Measurements from ENCODE around the gene PLXNB3. TPM values are rescaled to one million over a fixed set of nuclear protein-coding genes. Genes with fewer than 3 reads are reported as not detected.

Gene PLXNB3
- polyA plus RNA-seq, 4 donors, result 0.76 to 2.1 (median 1.5) TPM

DNA sequence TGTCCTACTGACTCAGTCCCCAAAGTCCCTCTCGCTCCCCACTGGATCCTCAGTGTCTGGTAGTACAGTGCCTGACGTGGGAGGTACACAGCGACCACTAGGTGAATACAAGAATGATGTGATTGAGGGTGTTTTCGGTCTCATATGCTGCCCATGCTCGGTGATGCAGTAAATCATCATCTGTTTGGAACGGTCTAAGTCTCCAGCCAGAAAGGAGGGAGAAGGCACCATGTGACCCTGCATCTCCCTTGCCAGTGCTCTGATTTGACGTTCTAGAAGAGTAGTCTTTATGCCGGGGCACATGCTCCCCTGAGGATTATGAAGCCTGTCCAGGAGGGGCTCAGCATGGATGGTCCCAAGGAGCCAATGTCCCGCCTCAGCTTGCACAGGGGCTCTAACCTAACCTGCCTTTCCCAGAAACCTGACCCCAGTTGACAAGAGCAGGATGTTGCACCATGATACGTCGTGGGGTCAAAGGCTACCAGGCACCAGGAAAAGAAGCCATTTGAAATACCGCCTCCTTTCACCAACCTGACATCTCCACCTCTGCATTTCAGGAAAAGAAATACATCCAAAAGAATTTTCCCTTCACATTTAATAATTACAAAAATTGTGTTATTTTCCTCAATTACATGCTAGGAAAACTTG is 13.8 kb upstream of the PLXNB3 start:
- DNase-seq (ENCODE audit: low read depth in 4 of 4, low spot score in 3 of 4), result no peak

DNA sequence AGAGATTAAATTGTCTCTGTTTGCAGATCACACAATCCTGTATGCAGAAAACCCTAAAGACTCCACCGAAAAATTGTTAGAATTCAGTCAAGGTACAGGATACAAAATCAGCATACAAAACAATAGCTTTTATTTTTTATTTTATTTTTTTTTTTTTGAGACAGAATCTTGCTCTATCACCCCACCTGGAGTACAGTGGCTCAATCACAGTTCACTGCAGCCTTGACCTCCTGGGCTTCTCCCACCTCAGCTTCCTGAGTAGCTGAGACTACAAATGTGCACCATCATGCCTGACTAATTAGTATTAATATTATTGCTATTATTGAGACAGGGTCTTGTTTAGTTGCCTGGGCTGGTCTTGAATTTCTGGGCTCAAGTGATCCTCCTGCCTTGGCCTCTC is 8.9 kb upstream of the PLXNB3 start:
- DNase-seq (ENCODE audit: low read depth in 4 of 4, low spot score in 3 of 4), result no peak

DNA sequence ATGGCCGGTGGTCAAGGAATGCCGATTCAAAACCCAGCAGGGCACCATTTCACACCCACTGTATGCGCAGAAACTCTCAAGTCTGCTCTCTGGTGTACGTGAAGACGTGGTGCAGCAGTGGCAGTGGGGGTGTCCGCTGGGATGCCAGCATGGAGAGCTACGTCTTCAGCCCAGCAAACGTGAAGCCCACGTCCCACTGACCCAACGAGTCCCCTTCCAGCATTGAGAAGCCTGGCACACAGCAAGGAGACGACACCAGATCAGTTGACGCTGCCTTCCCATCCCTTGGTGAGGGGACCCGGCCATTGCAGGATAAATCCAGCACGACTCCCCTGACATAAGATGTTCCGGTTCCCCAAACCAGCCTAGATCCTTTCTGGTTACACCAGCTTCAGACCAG is 2.2 kb upstream of the PLXNB3 start:
- no peak for DNase-seq (ENCODE audit: low read depth in 4 of 4, low spot score in 3 of 4)

GRCh38 chrX:153762626-153763173 is 1.3 kb upstream of the PLXNB3 start:
- DNase-seq (ENCODE audit: low read depth in 4 of 4, low spot score in 3 of 4), result no peak

DNA sequence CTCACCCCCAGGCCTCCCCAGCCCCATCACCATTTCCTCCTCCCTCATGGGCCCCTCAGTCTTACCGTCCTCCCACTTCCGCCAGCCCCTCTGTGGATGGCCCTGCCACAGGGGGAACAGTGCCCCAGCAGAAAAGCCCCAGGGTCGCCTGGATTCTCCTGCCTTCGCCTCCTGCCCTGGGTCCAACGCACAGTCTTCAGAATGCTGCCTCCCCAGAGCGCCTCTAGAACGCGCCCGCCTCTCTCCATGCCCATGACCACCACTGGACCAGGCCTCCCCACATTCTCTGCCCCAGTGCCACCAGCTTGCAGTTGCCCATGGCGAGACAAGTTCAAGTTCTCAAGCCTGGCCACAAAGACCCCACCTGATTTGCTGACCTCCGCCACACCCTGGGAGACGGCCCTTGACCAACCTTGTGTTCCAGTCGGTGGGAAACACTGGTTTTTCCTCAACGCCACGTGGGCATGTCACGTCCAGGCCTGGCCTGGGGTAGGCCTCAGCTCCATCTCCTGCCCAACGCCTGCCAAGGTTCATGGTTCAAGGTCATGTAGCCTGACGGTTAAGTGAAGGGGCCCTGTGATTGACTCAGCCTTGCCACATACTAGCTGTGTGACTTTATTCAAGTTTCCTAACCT is 634 bp upstream of the PLXNB3 start:
- DNase-seq (ENCODE audit: low read depth in 4 of 4, low spot score in 3 of 4), result no peak

- no peak for DNase-seq (ENCODE audit: low read depth in 4 of 4, low spot score in 3 of 4)
These were observed 713 bp downstream of the PLXNB3 start for GRCh38 chrX:153764786-153765137.

DNA sequence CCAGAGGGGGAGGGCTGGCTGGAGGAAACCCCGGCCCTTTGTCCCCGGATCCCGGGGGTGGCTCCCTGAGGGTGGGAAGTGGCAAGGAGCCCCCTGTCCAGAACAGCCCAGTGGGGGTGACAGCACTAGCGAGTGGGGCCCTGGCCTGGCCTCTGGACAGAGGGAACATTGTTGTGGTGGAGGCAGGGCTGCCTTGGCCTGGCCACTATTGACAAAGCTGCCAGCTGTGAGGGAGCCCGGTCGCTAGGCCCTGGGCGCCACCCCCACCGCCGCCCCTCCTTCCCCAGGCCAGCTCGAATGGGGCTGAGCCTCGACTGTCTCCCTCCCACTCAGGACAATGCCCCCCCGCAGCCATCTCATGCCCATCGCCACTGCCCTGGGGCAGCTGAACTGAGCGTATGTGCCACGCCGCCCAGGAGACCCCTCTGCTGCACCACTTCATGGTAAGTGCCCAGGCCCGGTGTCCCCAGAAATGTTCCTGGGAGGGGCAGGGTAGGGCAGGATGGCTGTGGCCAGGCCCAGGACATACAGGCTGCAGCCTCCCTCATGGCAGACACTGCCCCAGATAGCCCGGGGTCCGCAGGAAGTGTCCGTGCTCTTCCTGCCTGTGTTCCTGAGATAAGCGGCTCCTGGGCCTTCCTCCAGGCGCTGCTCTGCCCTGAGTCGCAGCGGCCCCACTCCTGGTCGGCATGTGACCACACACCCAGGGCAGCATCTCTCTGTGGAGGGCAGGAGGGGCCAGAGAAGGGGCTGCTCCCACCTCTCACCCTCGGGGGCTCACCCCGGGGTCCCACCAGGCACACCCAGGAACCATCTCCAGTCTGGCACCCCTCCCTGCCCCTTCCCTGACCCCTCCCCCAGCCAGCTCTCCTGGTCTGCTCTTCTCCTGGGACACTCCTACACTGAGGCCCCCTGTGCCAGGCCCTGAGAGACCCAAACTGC is 1.4 kb downstream of the PLXNB3 start:
- no peak for DNase-seq (ENCODE audit: low read depth in 4 of 4, low spot score in 3 of 4)

GRCh38 chrX:153766098-153766817 is 2.2 kb downstream of the PLXNB3 start:
- DNase-seq (ENCODE audit: low read depth in 4 of 4, low spot score in 3 of 4), result no peak

- no peak for DNase-seq (ENCODE audit: low read depth in 4 of 4, low spot score in 3 of 4)
These were observed 3.0 kb downstream of the PLXNB3 start for GRCh38 chrX:153766871-153767673.

- DNase-seq (ENCODE audit: low read depth in 4 of 4, low spot score in 3 of 4), result no peak
These were observed 3.6 kb downstream of the PLXNB3 start for GRCh38 chrX:153767674-153768055.

- DNase-seq (ENCODE audit: low read depth in 4 of 4, low spot score in 3 of 4), result no peak
These were observed 4.5 kb downstream of the PLXNB3 start for GRCh38 chrX:153768311-153769157.

DNA sequence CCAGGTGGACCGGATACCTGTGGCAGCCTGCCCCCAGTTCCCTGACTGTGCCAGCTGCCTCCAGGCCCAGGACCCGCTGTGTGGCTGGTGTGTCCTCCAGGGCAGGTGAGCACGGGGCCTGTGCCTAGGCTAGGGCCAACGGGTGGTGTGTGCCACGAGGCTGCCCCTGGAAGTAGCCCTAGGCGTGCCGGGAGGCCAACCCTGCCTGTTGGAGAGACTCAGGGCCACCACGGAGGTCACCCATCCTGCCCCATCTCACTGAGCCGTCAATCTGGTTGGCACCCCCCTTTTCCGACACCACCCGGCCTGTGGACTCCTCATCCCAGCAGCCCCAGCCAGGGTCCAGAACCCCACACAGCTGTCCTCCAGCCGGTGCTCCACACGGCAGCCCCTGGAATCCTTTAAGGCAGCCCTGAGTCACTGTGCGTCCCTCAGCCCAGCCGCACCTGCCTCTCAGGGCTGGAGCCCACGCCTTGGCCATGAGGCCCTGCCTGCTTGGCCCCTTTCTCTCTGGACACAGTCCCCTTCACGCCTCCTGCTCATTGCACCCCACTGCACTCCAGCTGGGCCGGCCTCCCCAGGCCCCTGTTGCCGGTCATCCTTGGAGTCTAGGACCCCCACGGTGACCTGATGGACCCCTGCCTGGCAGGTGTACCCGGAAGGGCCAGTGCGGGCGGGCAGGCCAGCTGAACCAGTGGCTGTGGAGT is 5.3 kb downstream of the PLXNB3 start:
- DNase-seq (ENCODE audit: low read depth in 4 of 4, low spot score in 3 of 4), result no peak

DNA sequence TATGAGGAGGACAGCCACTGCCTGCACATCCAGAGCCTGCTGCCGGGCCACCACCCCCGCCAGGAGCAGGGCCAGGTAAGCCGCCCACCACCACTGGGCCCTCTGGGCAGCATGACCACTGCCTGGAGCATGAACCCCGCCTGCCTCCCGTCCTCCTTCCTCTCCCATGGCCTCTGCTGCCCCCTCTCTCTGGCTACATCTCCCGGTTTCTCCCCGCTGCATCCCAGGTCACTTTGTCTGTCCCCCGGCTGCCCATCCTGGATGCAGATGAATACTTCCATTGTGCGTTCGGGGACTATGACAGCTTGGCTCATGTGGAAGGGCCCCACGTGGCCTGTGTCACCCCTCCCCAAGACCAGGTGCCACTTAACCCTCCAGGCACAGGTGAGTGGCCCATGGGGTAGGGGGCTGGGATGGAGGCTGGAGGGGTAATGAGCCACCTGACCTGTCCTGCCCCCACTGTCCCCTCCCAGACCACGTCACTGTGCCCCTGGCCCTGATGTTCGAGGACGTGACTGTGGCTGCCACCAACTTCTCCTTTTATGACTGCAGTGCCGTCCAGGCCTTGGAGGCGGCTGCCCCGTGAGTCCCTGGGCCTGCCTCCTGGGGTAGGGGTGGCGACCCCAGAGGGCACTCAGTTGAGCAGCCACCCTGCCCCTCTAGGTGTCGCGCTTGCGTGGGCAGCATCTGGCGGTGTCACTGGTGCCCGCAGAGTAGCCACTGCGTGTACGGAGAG is 6.0 kb downstream of the PLXNB3 start:
- no peak for DNase-seq (ENCODE audit: low read depth in 4 of 4, low spot score in 3 of 4)

- DNase-seq (ENCODE audit: low read depth in 4 of 4, low spot score in 3 of 4), result no peak
These were observed 6.8 kb downstream of the PLXNB3 start for GRCh38 chrX:153770601-153771414.

DNA sequence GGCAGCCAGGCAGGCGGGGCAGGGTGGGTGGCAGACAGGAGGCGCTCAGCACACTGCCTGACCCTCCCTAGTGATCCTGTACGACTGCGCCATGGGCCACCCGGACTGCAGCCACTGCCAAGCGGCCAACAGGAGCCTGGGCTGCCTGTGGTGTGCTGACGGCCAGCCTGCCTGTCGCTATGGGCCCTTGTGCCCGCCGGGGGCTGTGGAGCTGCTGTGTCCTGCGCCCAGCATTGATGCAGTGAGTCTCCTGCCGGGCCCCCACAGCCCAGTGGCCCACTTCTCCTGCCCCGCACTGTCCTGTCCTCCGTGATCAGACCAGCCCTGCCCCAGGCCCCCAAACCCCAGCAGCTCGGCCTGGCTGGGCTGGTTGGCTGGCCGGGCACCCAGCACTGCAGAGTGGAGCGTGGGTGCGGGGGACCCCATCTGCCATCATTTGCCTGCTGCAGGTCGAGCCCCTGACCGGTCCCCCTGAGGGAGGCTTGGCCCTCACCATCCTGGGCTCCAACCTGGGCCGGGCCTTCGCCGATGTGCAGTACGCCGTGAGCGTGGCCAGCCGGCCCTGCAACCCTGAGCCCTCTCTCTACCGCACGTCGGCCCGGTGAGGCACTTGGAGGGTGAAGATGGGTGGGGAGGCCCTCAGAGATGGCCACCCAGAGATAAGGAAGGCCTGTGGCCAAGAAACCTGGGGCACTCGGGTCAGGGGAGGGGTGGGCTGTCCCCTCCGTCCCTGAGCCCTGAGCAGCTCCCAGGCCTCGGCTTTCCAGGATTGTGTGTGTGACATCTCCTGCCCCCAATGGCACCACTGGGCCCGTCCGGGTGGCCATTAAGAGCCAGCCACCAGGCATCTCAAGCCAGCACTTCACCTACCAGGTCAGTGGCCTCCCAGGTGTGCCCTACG is 7.6 kb downstream of the PLXNB3 start:
- DNase-seq (ENCODE audit: low read depth in 4 of 4, low spot score in 3 of 4), result no peak

Measured in left renal pelvis (tissue), 4 donors.